SK-N-SH (cell line): Measurements from ENCODE around the gene RFX2.

ENCODE experiments used
- EP300 ChIP-seq, 2 experiments: IDR thresholded peaks; 2 replicates each; pipeline versions ENCODE4 v1.4.0 to v1.6.1; 2012; ENCODE audit warnings: borderline replicate concordance in 1 of 2, low read depth in 1 of 2, low read length in 1 of 2
- NRF1 ChIP-seq: IDR thresholded peaks from 2 replicates; pipeline ENCODE4 v1.6.1; 2012; ENCODE audit warnings: low read depth, mild to moderate bottlenecking, low read length
- POLR2AphosphoS5 ChIP-seq: IDR thresholded peaks from 2 replicates; pipeline ENCODE4 v1.6.1; 2012; ENCODE audit warnings: low read depth, low read length
- RFX5 ChIP-seq: IDR thresholded peaks from 2 replicates; pipeline ENCODE4 v1.6.1; 2012; ENCODE audit warnings: mild to moderate bottlenecking, improper control_type of control experiment, low read length

DNA sequence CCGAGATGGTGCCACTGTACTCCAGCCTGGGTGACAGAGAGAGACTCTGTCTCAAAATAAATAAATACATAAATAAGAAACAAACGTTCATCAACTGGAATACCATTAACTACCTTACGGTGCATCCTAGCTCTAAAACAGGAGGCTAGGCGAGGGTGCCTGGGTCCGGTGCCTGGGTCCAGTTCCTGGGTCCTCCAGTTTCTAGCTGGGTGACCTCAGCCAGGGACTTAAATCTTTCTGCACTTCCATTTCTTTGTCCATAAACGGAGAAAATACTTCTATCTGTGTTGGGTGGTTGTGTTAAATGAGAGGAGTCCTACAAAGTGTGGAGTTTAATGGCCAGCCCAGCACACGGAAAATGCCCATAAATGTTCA is 34.0 kb downstream of the RFX2 start:
- TF ChIP-seq RFX5 = no peak
- TF ChIP-seq NRF1 = no peak
- TF ChIP-seq POLR2AphosphoS5 = no peak
- no peak for TF ChIP-seq EP300 (IDR thresholded peaks at IDR 0.05; ENCODE audit: borderline replicate concordance in 1 of 2, low read depth in 1 of 2, low read length in 1 of 2)
